ENCODE data around the gene SNAP29.

The SNAP29 gene

DNA sequence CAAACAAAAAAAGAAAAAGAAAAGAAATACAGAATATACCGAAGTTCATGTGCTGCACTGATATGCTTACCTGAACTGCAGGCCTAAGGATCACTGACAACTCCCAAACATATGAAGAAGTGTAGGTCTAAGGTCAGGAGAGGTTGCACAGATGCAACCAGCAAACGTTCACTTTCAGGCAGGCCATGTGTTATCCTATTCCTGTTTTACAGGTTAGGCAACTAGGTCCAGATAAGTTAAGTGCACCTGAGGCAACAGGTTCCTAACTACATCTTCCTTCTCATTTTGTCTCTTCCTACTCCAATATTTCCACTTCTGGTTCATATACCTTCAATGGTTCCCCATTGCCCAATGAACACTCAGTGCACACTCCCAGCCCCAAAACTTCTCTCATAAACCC lies 15.3 kb upstream of the SNAP29 start:
- ChIA-PET POLR2A (no interaction called here), CTCF (no interaction called here)
- H3K4me3 ChIP-seq (ENCODE audit: low read depth, low read length), result no peak overlapping the region
- no peak for TF ChIP-seq CTCF (IDR thresholded peaks at IDR 0.05; ENCODE audit: insufficient read depth, low read length, missing control alignments)
- DNase-seq (ENCODE audit: low read depth, low spot score), result no peak

DNA sequence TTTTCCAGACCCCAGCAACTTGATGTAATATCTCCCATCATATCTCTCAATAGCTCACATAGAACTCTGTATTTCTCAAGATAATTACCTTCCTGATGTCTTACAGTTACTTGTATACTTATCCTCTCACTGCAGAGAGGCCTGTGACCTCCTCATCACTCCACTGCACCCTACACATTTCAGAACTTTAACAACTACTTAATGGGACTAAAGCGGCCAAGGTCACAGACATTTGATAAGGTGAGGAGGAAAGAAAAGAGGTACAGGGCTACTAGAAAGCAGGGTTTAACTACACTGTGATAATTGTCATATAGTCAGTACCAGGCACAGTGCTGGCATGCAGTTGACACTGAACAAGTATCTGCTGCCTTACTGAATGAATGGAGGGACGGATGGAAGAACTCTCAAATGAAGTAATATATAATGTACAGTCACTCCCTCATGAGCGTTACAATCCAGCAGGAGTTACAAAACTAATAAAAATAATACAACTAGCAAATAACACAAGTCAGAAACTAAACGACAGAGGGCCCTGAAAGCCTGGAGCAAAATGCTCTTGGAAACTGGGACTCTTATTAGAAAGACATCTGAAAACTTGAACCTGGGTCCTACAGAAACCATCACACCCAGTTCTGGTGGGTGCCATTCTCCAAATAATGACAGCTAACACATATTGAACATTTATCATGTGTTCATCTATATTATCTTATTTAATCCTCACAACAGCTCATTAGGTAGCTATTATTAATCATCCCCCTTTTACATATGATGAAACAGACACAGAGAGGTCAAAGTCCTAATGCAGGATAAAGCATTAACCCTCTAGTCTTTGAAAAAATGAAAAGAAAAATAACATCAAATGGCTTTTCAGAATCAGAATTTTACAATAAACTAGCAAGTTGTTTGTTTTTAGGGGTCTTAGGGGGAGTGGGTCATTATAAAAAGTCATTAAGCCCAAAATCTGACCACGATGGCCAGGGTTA lies 14.5 kb upstream of the SNAP29 start:
- TF ChIP-seq CTCF (IDR thresholded peaks at IDR 0.05; ENCODE audit: insufficient read depth, low read length, missing control alignments), result no peak
- no peak overlapping the region for H3K4me3 ChIP-seq (ENCODE audit: low read depth, low read length)
- DNase-seq (ENCODE audit: low read depth, low spot score), result no peak
- ChIA-PET POLR2A (no interaction called here), CTCF (interaction anchor here (1.2 to 1.3 kb wide), 2 partner anchors 12 to 42 kb away, joined by 3 to 4 read pairs; no protein-coding TSS in a partner anchor)

DNA sequence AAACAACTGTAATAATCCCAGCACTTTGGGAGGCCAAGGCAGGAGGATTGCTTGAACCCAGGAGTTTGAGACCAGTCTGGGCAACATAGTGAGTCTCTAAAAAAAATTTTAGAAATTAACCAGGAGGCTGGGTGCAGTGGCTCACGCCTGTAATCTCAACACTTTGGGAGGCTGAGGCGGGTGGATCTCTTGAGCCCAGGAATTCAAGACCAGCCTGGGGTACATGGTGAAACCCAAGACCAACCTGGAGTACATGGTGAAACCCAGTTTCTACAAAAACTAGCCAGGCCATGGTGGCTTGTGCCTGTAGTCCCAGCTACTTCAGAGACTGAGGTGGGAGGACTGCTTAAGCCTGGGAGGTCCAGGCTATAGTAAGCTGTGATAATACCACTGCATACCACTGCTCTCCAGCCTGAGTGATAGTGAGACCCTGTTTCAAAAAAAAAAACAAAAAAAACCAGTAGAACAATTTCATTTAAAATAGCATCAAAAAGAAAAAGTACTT lies 11.4 kb upstream of the SNAP29 start:
- TF ChIP-seq CTCF (IDR thresholded peaks at IDR 0.05; ENCODE audit: insufficient read depth, low read length, missing control alignments), result no peak
- CTCF ChIA-PET, result no interaction called here
- H3K4me3 ChIP-seq (ENCODE audit: low read depth, low read length), result no peak overlapping the region
- POLR2A ChIA-PET, result no interaction called here
- no peak for DNase-seq (ENCODE audit: low read depth, low spot score)

GRCh38 chr22:20852076-20852475 lies 6.7 kb upstream of the SNAP29 start:
- ChIA-PET POLR2A (no interaction called here), CTCF (interaction anchor here (0.7 to 1.9 kb wide), 2 partner anchors 34 to 68 kb away, joined by 3 to 7 read pairs; no protein-coding TSS in a partner anchor)
- no peak overlapping the region for H3K4me3 ChIP-seq (ENCODE audit: low read depth, low read length)
- no peak for DNase-seq (ENCODE audit: low read depth, low spot score)
- TF ChIP-seq CTCF (IDR thresholded peaks at IDR 0.05; ENCODE audit: insufficient read depth, low read length, missing control alignments), result no peak

DNA sequence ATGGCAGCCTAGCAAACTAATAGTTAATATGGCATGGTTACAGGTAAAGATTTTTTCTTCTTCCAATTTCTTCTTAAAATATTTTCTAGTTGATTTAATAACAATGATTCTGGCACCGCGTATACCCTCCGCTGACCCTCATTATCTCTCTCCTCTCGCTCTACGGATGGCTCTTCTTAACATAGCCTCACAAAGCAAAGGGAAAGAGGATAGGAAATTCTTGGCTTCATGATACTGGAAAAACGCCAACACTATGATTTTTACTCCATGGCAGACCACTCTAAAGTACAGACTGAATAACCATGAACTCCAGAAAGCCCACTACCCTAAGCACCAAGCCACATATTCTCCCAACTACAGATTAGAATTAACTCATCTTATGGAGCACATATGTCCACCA lies 6.3 kb upstream of the SNAP29 start:
- DNase-seq (ENCODE audit: low read depth, low spot score), result no peak
- POLR2A ChIA-PET, result no interaction called here
- H3K4me3 ChIP-seq (ENCODE audit: low read depth, low read length), result no peak overlapping the region
- CTCF ChIA-PET, result interaction anchor here (1.9 kb wide), 2 partner anchors 68 to 69 kb away, joined by 7 read pairs; no protein-coding TSS in a partner anchor
- no peak for TF ChIP-seq CTCF (IDR thresholded peaks at IDR 0.05; ENCODE audit: insufficient read depth, low read length, missing control alignments)

DNA sequence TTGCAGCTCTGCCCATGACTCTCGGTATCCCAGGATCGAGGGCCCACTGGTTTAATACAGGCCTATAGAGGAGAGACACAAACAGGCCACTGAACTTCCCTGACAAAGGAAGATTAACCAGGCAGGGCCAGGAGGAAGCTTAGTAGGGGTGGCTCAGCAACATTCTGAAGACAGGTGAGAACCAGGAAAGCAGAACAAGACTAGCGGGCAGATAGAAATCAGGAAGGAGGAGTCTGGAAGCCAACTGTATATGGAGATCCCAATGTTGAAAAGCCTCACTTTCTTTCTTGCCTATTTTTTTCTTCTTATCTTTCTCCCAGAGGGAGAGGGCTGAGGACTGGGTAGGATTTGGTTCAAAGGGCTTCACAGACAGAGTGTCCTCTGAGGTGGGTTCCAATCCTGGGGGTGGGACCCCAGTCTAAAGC lies 5.6 kb upstream of the SNAP29 start:
- no peak for TF ChIP-seq CTCF (IDR thresholded peaks at IDR 0.05; ENCODE audit: insufficient read depth, low read length, missing control alignments)
- POLR2A ChIA-PET, result no interaction called here
- no peak for DNase-seq (ENCODE audit: low read depth, low spot score)
- CTCF ChIA-PET, result interaction anchor here (1.9 kb wide), 1 partner anchor 69 kb away, joined by 7 read pairs; no protein-coding TSS in a partner anchor
- H3K4me3 ChIP-seq (ENCODE audit: low read depth, low read length), result no peak overlapping the region
